Prostate gland (tissue), 2 donors: ENCODE results near the gene ACYP2.

Source experiments
- POLR2A ChIP-seq: fragments of 450-650 bp; IDR thresholded peaks from one replicate; pipeline ENCODE4 v1.6.1; 2016; ENCODE audit warnings: antibody characterized with exemption, mild to moderate bottlenecking
- TF ChIP-seq, protein P1 (sequence below), 4 experiments: fragments of 200-600 bp in 2 of 4; fragments of 450-650 bp in 2 of 4; sonication (generic) in 2 of 4; IDR thresholded peaks; 1 replicate in 3 of 4; 2 replicates in 1 of 4; pipeline ENCODE4 v1.5.1; 2016 to 2019; ENCODE audit warnings: antibody characterized with exemption in 4 of 4, mild to moderate bottlenecking in 2 of 4, moderate library complexity in 2 of 4

GRCh38 chr2:54085069-54085468 lies 30.3 kb upstream of the ACYP2 start:
- TF ChIP-seq, protein P1, sequence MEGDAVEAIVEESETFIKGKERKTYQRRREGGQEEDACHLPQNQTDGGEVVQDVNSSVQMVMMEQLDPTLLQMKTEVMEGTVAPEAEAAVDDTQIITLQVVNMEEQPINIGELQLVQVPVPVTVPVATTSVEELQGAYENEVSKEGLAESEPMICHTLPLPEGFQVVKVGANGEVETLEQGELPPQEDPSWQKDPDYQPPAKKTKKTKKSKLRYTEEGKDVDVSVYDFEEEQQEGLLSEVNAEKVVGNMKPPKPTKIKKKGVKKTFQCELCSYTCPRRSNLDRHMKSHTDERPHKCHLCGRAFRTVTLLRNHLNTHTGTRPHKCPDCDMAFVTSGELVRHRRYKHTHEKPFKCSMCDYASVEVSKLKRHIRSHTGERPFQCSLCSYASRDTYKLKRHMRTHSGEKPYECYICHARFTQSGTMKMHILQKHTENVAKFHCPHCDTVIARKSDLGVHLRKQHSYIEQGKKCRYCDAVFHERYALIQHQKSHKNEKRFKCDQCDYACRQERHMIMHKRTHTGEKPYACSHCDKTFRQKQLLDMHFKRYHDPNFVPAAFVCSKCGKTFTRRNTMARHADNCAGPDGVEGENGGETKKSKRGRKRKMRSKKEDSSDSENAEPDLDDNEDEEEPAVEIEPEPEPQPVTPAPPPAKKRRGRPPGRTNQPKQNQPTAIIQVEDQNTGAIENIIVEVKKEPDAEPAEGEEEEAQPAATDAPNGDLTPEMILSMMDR (IDR thresholded peaks at IDR 0.05), result no peak
- TF ChIP-seq POLR2A, result no peak
